K562 (cell line): ENCODE results near the gene ZNF597. TPM values are rescaled to one million over a fixed set of nuclear protein-coding genes. Genes with fewer than 3 reads are reported as not detected.

ENCODE experiments used
- ARID4B ChIP-seq: sonication (generic); formaldehyde crosslinking; IDR thresholded peaks from 2 replicates; pipeline ENCODE4 v1.8.0; 2022; ENCODE audit warnings: mild to moderate bottlenecking, missing genetic modification reagents
- CSDE1 ChIP-seq, 2 experiments: fragments of 450-650 bp; IDR thresholded peaks; 2 replicates each; pipeline ENCODE4 v1.6.1; 2016; ENCODE audit warnings: mild to moderate bottlenecking in 1 of 2
- DPF2 ChIP-seq: fragments of 450-650 bp; IDR thresholded peaks from 2 replicates; pipeline ENCODE4 v1.6.1; 2016
- ELF1 ChIP-seq: fragments of 200-800 bp; sonication (Bioruptor generic); IDR thresholded peaks from 2 replicates; pipeline ENCODE4 v1.6.1; 2016; ENCODE audit warnings: missing genetic modification characterization, missing compliant biosample characterization
- HOXB6 ChIP-seq: fragments of 250-450 bp; sonication (Bioruptor Pico); IDR thresholded peaks from 2 replicates; pipeline ENCODE4 v1.5.1; 2022; ENCODE audit warnings: mild to moderate bottlenecking, borderline replicate concordance
- KDM2B ChIP-seq: fragments of 250-450 bp; sonication (Bioruptor Pico); IDR thresholded peaks from 2 replicates; pipeline ENCODE4 v1.8.0; 2021; ENCODE audit warnings: mild to moderate bottlenecking, moderate library complexity
- PBX2 ChIP-seq, 2 experiments: IDR thresholded peaks in 1 of 2; conservative IDR thresholded peaks in 1 of 2; 2 replicates each; pipeline ENCODE4 v1.6.1; 2016; ENCODE audit warnings: low read depth in 2 of 2, mild to moderate bottlenecking in 1 of 2, missing compliant biosample characterization in 1 of 2, missing genetic modification characterization in 1 of 2, moderate library complexity in 1 of 2
- REST ChIP-seq, 2 experiments: fragments of 450-650 bp; formaldehyde crosslinking in 1 of 2; IDR thresholded peaks; 2 replicates each; pipeline versions ENCODE4 v1.4.0 to v1.6.1; 2014 to 2020; ENCODE audit warnings: mild to moderate bottlenecking in 2 of 2, borderline replicate concordance in 1 of 2, low read depth in 1 of 2
- SIRT6 ChIP-seq: IDR thresholded peaks from one replicate; pipeline ENCODE4 v1.6.1; 2012; ENCODE audit warnings: low read depth, mild to moderate bottlenecking, control low read depth, inconsistent platforms, low read length, moderate library complexity
- ZNF175 ChIP-seq: fragments of 200-800 bp; sonication (Bioruptor generic); IDR thresholded peaks from 2 replicates; pipeline ENCODE4 v1.6.1; 2016; ENCODE audit warnings: low read depth, mild to moderate bottlenecking, missing genetic modification characterization, missing compliant biosample characterization
- ZNF644 ChIP-seq: fragments of 200-800 bp; sonication (Bioruptor generic); IDR thresholded peaks from 2 replicates; pipeline ENCODE4 v1.6.1; 2016; ENCODE audit warnings: low read depth, missing genetic modification characterization, missing compliant biosample characterization
- ZNF785 ChIP-seq: fragments of 250-450 bp; sonication (Bioruptor Pico); IDR thresholded peaks from 2 replicates; pipeline ENCODE4 v1.4.0; 2020; ENCODE audit warnings: mild to moderate bottlenecking
- polyA plus RNA-seq, 8 experiments: library from polyadenylated mRNA; depleted of rRNA in 4 of 8; stranded (reverse) in 5 of 8; unstranded in 3 of 8; fragments of >200 nt; fragmentation: Nextera tagmentation in 2 of 8; fragmentation: Illumina TruSeq in 1 of 8; extraction: Ambion mirVana in 2 of 8; extraction: Trizol in 1 of 8; gene quantifications; 2 replicates each; pipeline versions ENCODE4 v1.2.1 to v1.2.3, GENCODE V29; 2011 to 2014; ENCODE audit warnings: inconsistent platforms in 1 of 8, missing spikeins in 1 of 8
- total RNA-seq, 7 experiments: library from RNA; depleted of rRNA in 6 of 7; stranded (reverse); fragments of >200 nt in 6 of 7; fragmentation: Illumina TruSeq in 2 of 7; extraction: Trizol in 2 of 7; gene quantifications; 2 replicates each; pipeline versions ENCODE4 v1.2.1 to v1.2.3, GENCODE V29; 2011 to 2021; ENCODE audit warnings: low replicate concordance in 1 of 7

Gene ZNF597
- total and polyA plus RNA-seq, 9 of the 15 experiments (the other 6 are each of a cell fraction or from before 2014, with no cell fraction given): 0.14 to 0.68 (median 0.42) TPM

GRCh38 chr16:3408561-3409197, 34.6 kb downstream of the ZNF597 start (continued):
- no peak for TF ChIP-seq ARID4B (CRISPR knock-in tag)
- no peak for TF ChIP-seq ZNF175
- no peak for TF ChIP-seq ZNF644 (tag)
- TF ChIP-seq ZNF785: no peak
- TF ChIP-seq KDM2B (CRISPR knock-in tag): no peak
- no peak for TF ChIP-seq CSDE1 (IDR thresholded peaks at IDR 0.05)
- no peak for TF ChIP-seq SIRT6
- TF ChIP-seq PBX2 (CRISPR knock-in tag; IDR thresholded peaks at IDR 0.05; ENCODE audit: low read depth): no peak
- no peak for TF ChIP-seq PBX2 (tag; conservative IDR thresholded peaks at IDR 0.05; ENCODE audit: low read depth)
- TF ChIP-seq DPF2: no peak
- TF ChIP-seq HOXB6 (CRISPR knock-in tag): no peak
- no peak for TF ChIP-seq REST (IDR thresholded peaks at IDR 0.05; ENCODE audit: borderline replicate concordance)
- no peak for TF ChIP-seq REST (CRISPR knock-in tag; IDR thresholded peaks at IDR 0.05; ENCODE audit: low read depth)
- no peak for TF ChIP-seq ELF1 (tag)
